Measurements from ENCODE around the gene SLC12A2. TPM values are rescaled to one million over a fixed set of nuclear protein-coding genes. Genes with fewer than 3 reads are reported as not detected.

Gene SLC12A2
- total and polyA plus RNA-seq, 2 experiments from 2014 or later, result 6.6 to 16.1 TPM

DNA sequence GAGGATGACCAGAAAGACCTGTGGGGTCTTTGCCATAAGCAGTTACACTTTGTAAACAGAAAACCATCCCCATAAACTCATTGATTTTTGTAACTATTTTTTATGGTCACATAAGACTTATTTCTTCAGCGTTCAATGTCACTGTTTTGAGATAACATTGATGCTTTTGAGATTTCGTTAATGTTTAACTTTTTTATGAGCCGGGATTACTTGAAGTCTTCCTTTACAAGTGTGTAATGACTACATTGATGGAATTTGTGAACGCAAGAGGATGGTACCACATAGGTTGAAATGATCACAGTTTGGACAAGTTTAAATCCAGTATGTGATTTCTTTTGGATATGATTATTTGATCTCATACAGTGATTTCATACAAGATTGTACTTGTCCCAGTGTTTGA is 1.8 kb downstream of the SLC12A2 start:
- H4K20me1 ChIP-seq (ENCODE audit: insufficient read depth), result no peaks in the 10 kb centered on the region
- peak overlapping the region; percentile 100 for H3K4me2 ChIP-seq (ENCODE audit: unreplicated experiment)
- H3K9ac ChIP-seq, result peak overlapping the region; percentile 87; the same call in 1 of the 2 replicates
- no peak overlapping the region for H3K27ac ChIP-seq
- in situ Hi-C loops (cut with MboI), result no loop called here
- peaks cover 16% of the 10 kb centered on the region for H3K4me1 ChIP-seq (ENCODE audit: insufficient read depth)
- H3F3A ChIP-seq (ENCODE audit: insufficient read depth), result peaks cover 5% of the 10 kb centered on the region; the same call in 1 of the 2 replicates
- H2AFZ ChIP-seq, result no peak overlapping the region
- H3K27me3 ChIP-seq (replicated peaks; ENCODE audit: insufficient read depth), result no peaks in the 10 kb centered on the region
- no peaks in the 10 kb centered on the region for H3K9me3 ChIP-seq (ENCODE audit: low read depth)
- peak overlapping the region; percentile 88 for H3K4me3 ChIP-seq
- TF ChIP-seq EZH2phosphoT487 (IDR thresholded peaks at IDR 0.05; ENCODE audit: insufficient read depth, low read depth) (no peak), EZH2 (IDR thresholded peaks at IDR 0.05; ENCODE audit: insufficient read depth, poor library complexity, severe bottlenecking) (no peak)
- DNase-seq, result no peak
- 85 to 86% methylated on average over 4 of the region's 4 CpGs for WGBS, 2 experiments (ENCODE audit: low coverage in 1 of 2, low lambda C conversion rate in 2 of 2, missing lambda C conversion rate in 2 of 2)
- H3K79me2 ChIP-seq (ENCODE audit: insufficient read depth), result peaks cover 75% of the 10 kb centered on the region
- no peaks in the 10 kb centered on the region for H3K36me3 ChIP-seq (ENCODE audit: low read depth)
- H3K9me2 ChIP-seq (ENCODE audit: insufficient read depth), result no peaks in the 10 kb centered on the region

DNA sequence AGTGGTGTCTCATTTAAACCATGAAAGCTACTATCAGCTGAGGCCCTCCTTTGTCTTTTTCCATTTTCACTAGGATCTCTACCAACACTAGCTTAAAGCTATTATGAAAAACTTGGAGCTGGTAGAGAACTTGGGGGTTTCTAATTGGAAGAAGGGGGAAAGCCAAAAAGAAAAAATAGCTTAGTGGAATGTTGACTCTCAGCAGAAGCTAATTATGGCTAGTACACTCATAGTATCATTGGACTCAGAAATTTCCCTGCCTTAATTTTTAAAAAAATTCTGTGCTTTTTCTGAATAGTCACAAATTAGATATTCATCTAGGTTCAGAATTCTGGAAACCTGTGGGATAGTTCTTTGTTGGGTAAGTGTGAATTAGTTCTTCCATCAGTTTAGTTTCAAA is 8.0 kb downstream of the SLC12A2 start:
- peaks cover 51% of the 10 kb centered on the region for H3K79me2 ChIP-seq (ENCODE audit: insufficient read depth)
- H3F3A ChIP-seq (ENCODE audit: insufficient read depth), result no peaks in the 10 kb centered on the region
- H3K27me3 ChIP-seq (replicated peaks; ENCODE audit: insufficient read depth), result no peaks in the 10 kb centered on the region
- H3K27ac ChIP-seq, result no peak overlapping the region
- H2AFZ ChIP-seq, result no peak overlapping the region
- no peaks in the 10 kb centered on the region for H3K9me2 ChIP-seq (ENCODE audit: insufficient read depth)
- no peak for DNase-seq
- no peak overlapping the region for H3K9ac ChIP-seq
- no peaks in the 10 kb centered on the region for H3K9me3 ChIP-seq (ENCODE audit: low read depth)
- H4K20me1 ChIP-seq (ENCODE audit: insufficient read depth), result no peaks in the 10 kb centered on the region
- in situ Hi-C loops (cut with MboI), result no loop called here
- H3K4me3 ChIP-seq, result no peak overlapping the region
- H3K36me3 ChIP-seq (ENCODE audit: low read depth), result no peaks in the 10 kb centered on the region
- TF ChIP-seq EZH2phosphoT487 (IDR thresholded peaks at IDR 0.05; ENCODE audit: insufficient read depth, low read depth), result no peak
- no peak for TF ChIP-seq EZH2 (IDR thresholded peaks at IDR 0.05; ENCODE audit: insufficient read depth, poor library complexity, severe bottlenecking)
- H3K4me2 ChIP-seq (ENCODE audit: unreplicated experiment), result no peak overlapping the region
- H3K4me1 ChIP-seq (ENCODE audit: insufficient read depth), result no peaks in the 10 kb centered on the region

DNA sequence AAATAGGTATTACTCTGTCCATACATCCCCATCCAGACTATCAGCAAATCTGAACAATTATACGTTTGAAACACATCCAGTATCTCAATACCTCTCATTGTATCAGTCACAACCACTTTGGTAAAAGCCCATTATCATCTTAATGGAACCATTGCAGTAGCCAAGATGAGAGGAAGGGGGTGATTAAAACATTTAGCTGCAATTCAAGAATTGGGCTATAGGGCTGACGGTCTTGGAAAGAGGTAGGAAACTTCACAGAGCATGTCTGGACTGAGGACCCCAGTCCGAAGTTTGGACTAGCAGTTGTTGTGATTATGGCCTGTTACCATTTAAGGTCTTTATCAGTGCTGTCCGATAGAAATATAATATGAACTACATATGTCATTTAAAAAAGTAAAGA is 8.6 kb downstream of the SLC12A2 start:
- Histone ChIP-seq H3K27ac (no peak overlapping the region), H3K4me3 (no peak overlapping the region), H3K9me2 (ENCODE audit: insufficient read depth) (no peaks in the 10 kb centered on the region), H4K20me1 (ENCODE audit: insufficient read depth) (no peaks in the 10 kb centered on the region), H2AFZ (no peak overlapping the region), H3K4me1 (ENCODE audit: insufficient read depth) (no peaks in the 10 kb centered on the region), H3K4me2 (ENCODE audit: unreplicated experiment) (no peak overlapping the region), H3K79me2 (ENCODE audit: insufficient read depth) (peaks cover 47% of the 10 kb centered on the region), H3F3A (ENCODE audit: insufficient read depth) (no peaks in the 10 kb centered on the region), H3K9me3 (ENCODE audit: low read depth) (no peaks in the 10 kb centered on the region), H3K27me3 (replicated peaks; ENCODE audit: insufficient read depth) (no peaks in the 10 kb centered on the region), H3K9ac (no peak overlapping the region), H3K36me3 (ENCODE audit: low read depth) (no peaks in the 10 kb centered on the region)
- in situ Hi-C loops (cut with MboI), result no loop called here
- WGBS, 2 experiments (ENCODE audit: low coverage in 1 of 2, low lambda C conversion rate in 2 of 2, missing lambda C conversion rate in 2 of 2), result 92 to 93% methylated on average over 4 of the region's 4 CpGs
- DNase-seq, result no peak
- TF ChIP-seq EZH2 (IDR thresholded peaks at IDR 0.05; ENCODE audit: insufficient read depth, poor library complexity, severe bottlenecking), result no peak
- TF ChIP-seq EZH2phosphoT487 (IDR thresholded peaks at IDR 0.05; ENCODE audit: insufficient read depth, low read depth), result no peak

DNA sequence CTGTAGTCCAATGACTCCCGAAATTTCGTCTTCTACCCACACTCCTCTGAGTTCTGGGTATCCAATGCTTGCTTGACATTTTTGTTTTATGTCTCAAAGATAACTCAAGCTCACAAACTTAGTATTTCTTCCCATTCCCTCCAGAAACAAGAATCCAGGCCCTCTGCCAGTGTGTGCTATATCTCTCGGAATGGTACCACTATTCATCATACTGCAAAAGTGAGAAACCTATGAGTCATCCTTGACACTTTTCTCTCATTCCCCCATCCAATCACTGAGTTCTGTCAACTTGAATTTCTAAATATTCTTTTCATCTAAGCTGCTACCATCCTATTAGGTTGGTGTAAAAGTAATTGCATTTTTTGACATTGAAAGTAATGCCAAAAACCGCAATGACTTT is 9.8 kb downstream of the SLC12A2 start:
- no peak overlapping the region for H3K4me2 ChIP-seq (ENCODE audit: unreplicated experiment)
- no peak overlapping the region for H3K27ac ChIP-seq
- peaks cover 43% of the 10 kb centered on the region; the same call in 1 of the 2 replicates for H3K79me2 ChIP-seq (ENCODE audit: insufficient read depth)
- in situ Hi-C loops (cut with MboI), result no loop called here
- no peaks in the 10 kb centered on the region for H3K9me2 ChIP-seq (ENCODE audit: insufficient read depth)
- WGBS, 2 experiments (ENCODE audit: low coverage in 1 of 2, low lambda C conversion rate in 2 of 2, missing lambda C conversion rate in 2 of 2), result 86 to 95% methylated on average over 4 of the region's 4 CpGs
- H4K20me1 ChIP-seq (ENCODE audit: insufficient read depth), result no peaks in the 10 kb centered on the region
- DNase-seq, result peak; percentile 25
- H3K4me3 ChIP-seq, result no peak overlapping the region
- no peak overlapping the region for H2AFZ ChIP-seq
- no peaks in the 10 kb centered on the region for H3F3A ChIP-seq (ENCODE audit: insufficient read depth)
- H3K9ac ChIP-seq, result no peak overlapping the region
- H3K9me3 ChIP-seq (ENCODE audit: low read depth), result peaks cover 7% of the 10 kb centered on the region
- TF ChIP-seq EZH2phosphoT487 (IDR thresholded peaks at IDR 0.05; ENCODE audit: insufficient read depth, low read depth), result no peak
- no peak for TF ChIP-seq EZH2 (IDR thresholded peaks at IDR 0.05; ENCODE audit: insufficient read depth, poor library complexity, severe bottlenecking)
- H3K4me1 ChIP-seq (ENCODE audit: insufficient read depth), result no peaks in the 10 kb centered on the region
- H3K27me3 ChIP-seq (replicated peaks; ENCODE audit: insufficient read depth), result no peaks in the 10 kb centered on the region
- H3K36me3 ChIP-seq (ENCODE audit: low read depth), result peaks cover 6% of the 10 kb centered on the region; the same call in 1 of the 2 replicates

DNA sequence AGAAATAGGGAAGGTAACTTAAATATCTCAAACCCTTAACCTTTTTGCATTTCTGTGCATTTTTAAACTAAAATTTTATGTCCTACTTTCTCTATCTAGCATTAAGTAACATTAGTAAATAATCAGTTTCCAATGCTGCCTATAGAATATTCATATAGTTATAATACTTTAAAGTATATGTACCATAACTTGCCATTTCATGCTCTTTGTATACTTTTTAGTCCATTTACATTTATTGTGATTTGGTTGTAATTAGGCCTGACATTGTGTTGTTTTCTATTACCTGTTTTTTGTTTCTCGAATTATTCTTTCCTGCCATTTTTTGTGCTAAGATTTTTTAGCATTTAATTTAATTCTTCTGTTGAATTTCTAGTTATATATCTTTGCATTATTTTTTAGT is 13.7 kb downstream of the SLC12A2 start:
- TF ChIP-seq EZH2phosphoT487 (IDR thresholded peaks at IDR 0.05; ENCODE audit: insufficient read depth, low read depth) (no peak), EZH2 (IDR thresholded peaks at IDR 0.05; ENCODE audit: insufficient read depth, poor library complexity, severe bottlenecking) (no peak)
- Histone ChIP-seq H4K20me1 (ENCODE audit: insufficient read depth) (no peaks in the 10 kb centered on the region), H3K9me3 (ENCODE audit: low read depth) (peaks cover 7% of the 10 kb centered on the region), H3K27me3 (replicated peaks; ENCODE audit: insufficient read depth) (no peaks in the 10 kb centered on the region), H3K4me2 (ENCODE audit: unreplicated experiment) (no peak overlapping the region), H3F3A (ENCODE audit: insufficient read depth) (no peaks in the 10 kb centered on the region), H3K9me2 (ENCODE audit: insufficient read depth) (no peaks in the 10 kb centered on the region), H3K9ac (no peak overlapping the region), H2AFZ (no peak overlapping the region), H3K79me2 (ENCODE audit: insufficient read depth) (peaks cover 41% of the 10 kb centered on the region), H3K4me3 (no peak overlapping the region), H3K36me3 (ENCODE audit: low read depth) (peaks cover 6% of the 10 kb centered on the region; the same call in 1 of the 2 replicates), H3K27ac (no peak overlapping the region), H3K4me1 (ENCODE audit: insufficient read depth) (peaks cover 12% of the 10 kb centered on the region)
- DNase-seq, result no peak
- 24 to 44% methylated on average over 1 of the region's 1 CpG for WGBS, 2 experiments (ENCODE audit: low coverage in 1 of 2, low lambda C conversion rate in 2 of 2, missing lambda C conversion rate in 2 of 2)
- in situ Hi-C loops (cut with MboI), result no loop called here

Data from GM23248 (cell line).